OCI-LY3 (cell line): ENCODE measurements around the gene THRA.

ENCODE experiments used
- H2AFZ ChIP-seq: fragments of 200-600, 300-600 bp; shearing (Covaris generic); 2 replicates; pipeline ENCODE4 v1.6.0; 2014; ENCODE audit warnings: antibody characterized with exemption, low read depth, low read length
- H3K27ac ChIP-seq: fragments of 200-600, 300-600 bp; sonication (generic); 2 replicates; pipeline ENCODE4 v1.5.1; 2014; ENCODE audit warnings: mild to moderate bottlenecking, low read length, moderate library complexity, mixed read lengths
- H3K27me3 ChIP-seq: fragments of 200-600, 300-600 bp; sonication (generic); 2 replicates; pipeline ENCODE4 v1.6.1; 2014; ENCODE audit warnings: low read depth, low read length, mixed read lengths
- H3K36me3 ChIP-seq: fragments of 200-600, 300-600 bp; sonication (generic); replicated peaks from 2 replicates; pipeline ENCODE3; 2014; ENCODE audit warnings: low read depth, low read length, mixed read lengths
- H3K4me1 ChIP-seq: fragments of 300-600, 200-600 bp; sonication (generic); 2 replicates; pipeline ENCODE4 v1.6.1; 2014; ENCODE audit warnings: low read length, mixed read lengths
- H3K4me2 ChIP-seq: fragments of 200-600, 300-600 bp; sonication (generic); 2 replicates; pipeline ENCODE4 v1.6.1; 2014; ENCODE audit warnings: low read length, mixed read lengths
- H3K4me3 ChIP-seq: fragments of 300-600, 200-600 bp; sonication (generic); 2 replicates; pipeline ENCODE4 v1.5.1; 2014; ENCODE audit warnings: antibody characterized with exemption, mild to moderate bottlenecking, low read length, moderate library complexity
- H3K79me2 ChIP-seq: fragments of 300-600, 200-600 bp; shearing (Covaris generic); 2 replicates; pipeline ENCODE4 v1.6.1; 2014; ENCODE audit warnings: mild to moderate bottlenecking, low read length, mixed read lengths
- H3K9ac ChIP-seq: fragments of 300-600, 200-600 bp; shearing (Covaris generic); 2 replicates; pipeline ENCODE4 v1.6.0; 2014; ENCODE audit warnings: mild to moderate bottlenecking, low read length, moderate library complexity
- H3K9me3 ChIP-seq: fragments of 200-600, 300-600 bp; shearing (Covaris generic); 2 replicates; pipeline ENCODE4 v1.6.1; 2014; ENCODE audit warnings: low read length, mixed read lengths; ENCODE audit not compliant: insufficient read depth
- H4K20me1 ChIP-seq: fragments of 200-600, 300-600 bp; sonication (generic); 2 replicates; pipeline ENCODE4 v1.6.1; 2016; ENCODE audit warnings: low read length, mixed read lengths; ENCODE audit not compliant: insufficient read depth
- EZH2phosphoT487 ChIP-seq: fragments of 200-600 bp; shearing (Covaris generic); IDR thresholded peaks from 2 replicates; pipeline ENCODE4 v1.6.1; 2018; ENCODE audit warnings: antibody characterized with exemption, mixed run types, low read depth
- TF ChIP-seq, protein P1 (sequence below): fragments of 200-600, 300-600 bp; sonication (generic); IDR thresholded peaks from 2 replicates; pipeline ENCODE4 v1.5.1; 2014; ENCODE audit warnings: antibody characterized with exemption, low read length, low read depth

The THRA gene

GRCh38 chr17:40068917-40069750, 6.4 kb downstream of the THRA start:
- Histone ChIP-seq H3K79me2 (peaks cover 2% of the 10 kb centered on the region; the same call in 1 of the 2 replicates), H3K4me1 (peaks cover 32% of the 10 kb centered on the region), H3K9me3 (no peaks in the 10 kb centered on the region), H3K4me2 (peak overlapping the region; percentile 100), H2AFZ (peak overlapping the region; percentile 92), H3K27me3 (peaks cover 5% of the 10 kb centered on the region; the same call in 1 of the 2 replicates), H3K9ac (peak overlapping the region; percentile 76), H3K36me3 (no peaks in the 10 kb centered on the region), H3K4me3 (peak overlapping the region; percentile 80), H4K20me1 (no peaks in the 10 kb centered on the region), H3K27ac (peak overlapping the region; percentile 50)
- TF ChIP-seq, protein P1, sequence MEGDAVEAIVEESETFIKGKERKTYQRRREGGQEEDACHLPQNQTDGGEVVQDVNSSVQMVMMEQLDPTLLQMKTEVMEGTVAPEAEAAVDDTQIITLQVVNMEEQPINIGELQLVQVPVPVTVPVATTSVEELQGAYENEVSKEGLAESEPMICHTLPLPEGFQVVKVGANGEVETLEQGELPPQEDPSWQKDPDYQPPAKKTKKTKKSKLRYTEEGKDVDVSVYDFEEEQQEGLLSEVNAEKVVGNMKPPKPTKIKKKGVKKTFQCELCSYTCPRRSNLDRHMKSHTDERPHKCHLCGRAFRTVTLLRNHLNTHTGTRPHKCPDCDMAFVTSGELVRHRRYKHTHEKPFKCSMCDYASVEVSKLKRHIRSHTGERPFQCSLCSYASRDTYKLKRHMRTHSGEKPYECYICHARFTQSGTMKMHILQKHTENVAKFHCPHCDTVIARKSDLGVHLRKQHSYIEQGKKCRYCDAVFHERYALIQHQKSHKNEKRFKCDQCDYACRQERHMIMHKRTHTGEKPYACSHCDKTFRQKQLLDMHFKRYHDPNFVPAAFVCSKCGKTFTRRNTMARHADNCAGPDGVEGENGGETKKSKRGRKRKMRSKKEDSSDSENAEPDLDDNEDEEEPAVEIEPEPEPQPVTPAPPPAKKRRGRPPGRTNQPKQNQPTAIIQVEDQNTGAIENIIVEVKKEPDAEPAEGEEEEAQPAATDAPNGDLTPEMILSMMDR = no peak
- no peak for TF ChIP-seq EZH2phosphoT487

DNA sequence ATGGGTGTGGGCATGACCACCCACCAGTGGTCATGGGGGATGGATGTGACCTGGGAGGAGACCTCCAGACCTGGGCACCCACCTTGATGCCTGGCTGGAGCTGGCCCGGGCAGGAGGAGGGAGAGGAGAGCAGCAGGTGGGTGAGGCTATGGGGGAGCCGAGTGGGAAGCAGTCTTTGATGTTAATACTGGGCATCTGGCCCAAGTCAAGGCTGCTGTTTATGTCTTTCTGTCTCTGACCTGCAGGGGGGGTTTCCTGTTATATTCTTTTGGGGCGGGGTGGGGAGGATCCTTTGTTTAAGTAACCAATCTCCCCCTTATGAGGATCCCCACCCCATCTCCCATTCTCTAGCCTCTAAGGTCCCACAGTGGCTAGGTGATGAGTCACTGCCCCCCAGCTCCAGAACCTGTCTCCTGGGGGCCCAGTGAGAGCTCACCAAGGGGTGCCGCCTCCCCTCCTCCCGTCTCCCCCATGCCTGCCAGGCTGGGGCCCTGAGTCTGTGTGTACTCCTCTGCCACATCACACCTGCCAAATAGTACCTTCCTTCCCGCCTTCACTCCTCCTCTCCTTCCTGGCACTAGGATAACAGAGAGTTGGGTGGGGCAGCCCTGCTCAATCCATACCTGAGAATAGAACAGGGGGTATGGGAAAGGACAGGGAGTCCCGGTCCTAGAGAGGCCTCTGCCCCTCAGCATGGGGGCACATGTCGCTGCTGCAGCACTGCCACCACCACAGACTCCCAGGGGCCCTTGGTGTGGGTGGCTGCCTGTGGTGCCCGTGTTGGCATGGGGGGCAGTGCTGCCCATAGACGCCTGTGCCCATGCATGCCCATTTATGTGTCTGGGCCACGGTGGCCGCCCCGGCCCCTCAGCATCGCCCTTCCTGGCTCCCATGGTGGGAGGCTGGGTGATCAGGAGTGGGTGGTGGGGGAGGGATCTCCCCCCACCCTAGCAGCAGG, 7.3 kb downstream of the THRA start:
- Histone ChIP-seq H3K9me3 (no peaks in the 10 kb centered on the region), H3K79me2 (no peaks in the 10 kb centered on the region; the same call in 1 of the 2 replicates), H2AFZ (no peak overlapping the region), H3K27me3 (no peaks in the 10 kb centered on the region), H4K20me1 (no peaks in the 10 kb centered on the region), H3K4me3 (peak overlapping the region; percentile 80), H3K27ac (no peak overlapping the region), H3K4me2 (peak overlapping the region; percentile 100), H3K36me3 (no peaks in the 10 kb centered on the region), H3K9ac (peak overlapping the region; percentile 76), H3K4me1 (peaks cover 29% of the 10 kb centered on the region)
- TF ChIP-seq EZH2phosphoT487 = no peak
- TF ChIP-seq, protein P1 = peak; percentile 15; the same call in 1 of the 2 replicates

GRCh38 chr17:40070709-40071312, 8.0 kb downstream of the THRA start:
- H3K9ac ChIP-seq = no peak overlapping the region
- H3K27me3 ChIP-seq = no peaks in the 10 kb centered on the region
- H3K9me3 ChIP-seq = no peaks in the 10 kb centered on the region
- TF ChIP-seq, protein P1 = no peak
- no peak overlapping the region for H2AFZ ChIP-seq
- peaks cover 36% of the 10 kb centered on the region for H3K4me1 ChIP-seq
- no peak overlapping the region for H3K4me3 ChIP-seq
- no peaks in the 10 kb centered on the region for H3K36me3 ChIP-seq
- no peaks in the 10 kb centered on the region; the same call in 1 of the 2 replicates for H3K79me2 ChIP-seq
- H3K4me2 ChIP-seq = no peak overlapping the region
- no peaks in the 10 kb centered on the region for H4K20me1 ChIP-seq
- H3K27ac ChIP-seq = no peak overlapping the region
